A673 (cell line): Measurements from ENCODE around the gene MICAL3.

Source experiments
- CTCF ChIP-seq: fragments of 300-800, 200-600 bp; sonication (generic); conservative IDR thresholded peaks from 2 replicates; pipeline ENCODE4 v1.5.1; 2017; ENCODE audit warnings: low read depth, mild to moderate bottlenecking, antibody characterized with exemption, low read length, moderate library complexity, mixed read lengths
- EZH2 ChIP-seq: fragments of 200-600 bp; sonication (generic); IDR thresholded peaks from 2 replicates; pipeline ENCODE4 v1.6.1; 2017; ENCODE audit warnings: borderline replicate concordance, low read depth, mild to moderate bottlenecking, mixed read lengths, antibody characterized with exemption, low read length; ENCODE audit not compliant: poor library complexity, severe bottlenecking

- TF ChIP-seq CTCF (no peak), EZH2 (no peak)
These were observed 35.4 kb downstream of the MICAL3 start for GRCh38 chr22:17988800-17989513.
